IMR-90 (cell line): ENCODE results near the gene CPAMD8.

Experiments
- BHLHE40 ChIP-seq: fragments of 150-350 bp; IDR thresholded peaks from 2 replicates; pipeline ENCODE4 v1.6.1; 2016; ENCODE audit warnings: mild to moderate bottlenecking, low read depth, low read length
- CEBPB ChIP-seq: IDR thresholded peaks from 2 replicates; pipeline ENCODE4 v1.6.1; 2012; ENCODE audit warnings: low read depth, low read length, improper control_type of control experiment
- FOS ChIP-seq: fragments of 150-350 bp; IDR thresholded peaks from 2 replicates; pipeline ENCODE4 v1.6.1; 2016; ENCODE audit warnings: low read depth, low read length
- MAZ ChIP-seq: IDR thresholded peaks from 2 replicates; pipeline ENCODE4 v1.6.1; 2012; ENCODE audit warnings: low read depth, mild to moderate bottlenecking, low read length, improper control_type of control experiment, moderate library complexity, borderline replicate concordance
- MXI1 ChIP-seq: IDR thresholded peaks from 2 replicates; pipeline ENCODE4 v1.6.1; 2012; ENCODE audit warnings: low read depth, mild to moderate bottlenecking, low read length, moderate library complexity, borderline replicate concordance
- NFE2L2 ChIP-seq: fragments of 150-350 bp; IDR thresholded peaks from 2 replicates; pipeline ENCODE4 v1.6.1; 2016; ENCODE audit warnings: low read depth, mild to moderate bottlenecking, low read length
- POLR2A ChIP-seq: IDR thresholded peaks from 2 replicates; pipeline ENCODE4 v1.6.1; 2012; ENCODE audit warnings: mild to moderate bottlenecking, low read depth, low read length
- RAD21 ChIP-seq: IDR thresholded peaks from 2 replicates; pipeline ENCODE4 v1.6.1; 2012; ENCODE audit warnings: low read length, improper control_type of control experiment
- RCOR1 ChIP-seq: IDR thresholded peaks from 2 replicates; pipeline ENCODE4 v1.6.1; 2012; ENCODE audit warnings: mild to moderate bottlenecking, low read length, improper control_type of control experiment; ENCODE audit not compliant: insufficient replicate concordance
- RFX5 ChIP-seq: IDR thresholded peaks from 2 replicates; pipeline ENCODE4 v1.8.0; 2012; ENCODE audit warnings: low read depth, mild to moderate bottlenecking, low read length, moderate library complexity
- SMC3 ChIP-seq: fragments of 150-350 bp; IDR thresholded peaks from 2 replicates; pipeline ENCODE4 v1.6.1; 2016; ENCODE audit warnings: low read depth, mild to moderate bottlenecking, antibody characterized with exemption, low read length, moderate library complexity
- TF ChIP-seq, protein P1 (sequence below): conservative IDR thresholded peaks from 2 replicates; pipeline ENCODE4 v1.5.1; 2012; ENCODE audit warnings: mild to moderate bottlenecking, low read depth, low read length, improper control_type of control experiment
- TF ChIP-seq, protein P2 (sequence below): fragments of 150-350 bp; IDR thresholded peaks from 2 replicates; pipeline ENCODE4 v1.6.1; 2016; ENCODE audit warnings: low read depth, mild to moderate bottlenecking, low read length, moderate library complexity, borderline replicate concordance
- TF ChIP-seq, protein P3 (sequence below): fragments of 150-350 bp; IDR thresholded peaks from 2 replicates; pipeline ENCODE4 v1.6.1; 2017; ENCODE audit warnings: mild to moderate bottlenecking, antibody characterized with exemption, low read length, low read depth

DNA sequence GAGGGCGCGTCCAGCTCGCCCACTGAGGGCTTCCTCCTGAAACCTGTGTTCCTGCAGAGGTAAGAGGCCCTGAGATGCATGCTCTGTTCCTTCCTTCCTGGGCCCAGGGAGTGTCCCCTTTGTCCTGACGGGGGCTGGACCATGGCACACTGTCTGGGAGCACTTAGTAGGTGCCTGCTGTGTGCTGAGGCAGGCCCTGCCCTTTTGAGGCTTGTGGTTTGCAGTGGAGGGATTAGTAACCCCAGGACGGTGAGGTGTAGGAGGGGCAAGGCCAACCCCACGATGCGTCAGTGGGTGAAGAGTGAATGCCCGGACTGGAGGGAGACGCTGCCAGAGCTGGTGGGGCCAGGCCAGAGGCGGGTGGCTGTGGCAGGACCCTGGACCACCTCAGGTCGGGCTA is 149.0 kb downstream of the CPAMD8 start:
- TF ChIP-seq, protein P1, sequence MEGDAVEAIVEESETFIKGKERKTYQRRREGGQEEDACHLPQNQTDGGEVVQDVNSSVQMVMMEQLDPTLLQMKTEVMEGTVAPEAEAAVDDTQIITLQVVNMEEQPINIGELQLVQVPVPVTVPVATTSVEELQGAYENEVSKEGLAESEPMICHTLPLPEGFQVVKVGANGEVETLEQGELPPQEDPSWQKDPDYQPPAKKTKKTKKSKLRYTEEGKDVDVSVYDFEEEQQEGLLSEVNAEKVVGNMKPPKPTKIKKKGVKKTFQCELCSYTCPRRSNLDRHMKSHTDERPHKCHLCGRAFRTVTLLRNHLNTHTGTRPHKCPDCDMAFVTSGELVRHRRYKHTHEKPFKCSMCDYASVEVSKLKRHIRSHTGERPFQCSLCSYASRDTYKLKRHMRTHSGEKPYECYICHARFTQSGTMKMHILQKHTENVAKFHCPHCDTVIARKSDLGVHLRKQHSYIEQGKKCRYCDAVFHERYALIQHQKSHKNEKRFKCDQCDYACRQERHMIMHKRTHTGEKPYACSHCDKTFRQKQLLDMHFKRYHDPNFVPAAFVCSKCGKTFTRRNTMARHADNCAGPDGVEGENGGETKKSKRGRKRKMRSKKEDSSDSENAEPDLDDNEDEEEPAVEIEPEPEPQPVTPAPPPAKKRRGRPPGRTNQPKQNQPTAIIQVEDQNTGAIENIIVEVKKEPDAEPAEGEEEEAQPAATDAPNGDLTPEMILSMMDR: no peak
- TF ChIP-seq BHLHE40 (no peak), POLR2A (no peak), SMC3 (no peak), CEBPB (no peak), RAD21 (no peak), MAZ (no peak), FOS (no peak), RFX5 (no peak), RCOR1 (no peak), NFE2L2 (no peak), MXI1 (no peak)
- TF ChIP-seq, protein P2, sequence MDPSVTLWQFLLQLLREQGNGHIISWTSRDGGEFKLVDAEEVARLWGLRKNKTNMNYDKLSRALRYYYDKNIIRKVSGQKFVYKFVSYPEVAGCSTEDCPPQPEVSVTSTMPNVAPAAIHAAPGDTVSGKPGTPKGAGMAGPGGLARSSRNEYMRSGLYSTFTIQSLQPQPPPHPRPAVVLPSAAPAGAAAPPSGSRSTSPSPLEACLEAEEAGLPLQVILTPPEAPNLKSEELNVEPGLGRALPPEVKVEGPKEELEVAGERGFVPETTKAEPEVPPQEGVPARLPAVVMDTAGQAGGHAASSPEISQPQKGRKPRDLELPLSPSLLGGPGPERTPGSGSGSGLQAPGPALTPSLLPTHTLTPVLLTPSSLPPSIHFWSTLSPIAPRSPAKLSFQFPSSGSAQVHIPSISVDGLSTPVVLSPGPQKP: no peak
- TF ChIP-seq, protein P3, sequence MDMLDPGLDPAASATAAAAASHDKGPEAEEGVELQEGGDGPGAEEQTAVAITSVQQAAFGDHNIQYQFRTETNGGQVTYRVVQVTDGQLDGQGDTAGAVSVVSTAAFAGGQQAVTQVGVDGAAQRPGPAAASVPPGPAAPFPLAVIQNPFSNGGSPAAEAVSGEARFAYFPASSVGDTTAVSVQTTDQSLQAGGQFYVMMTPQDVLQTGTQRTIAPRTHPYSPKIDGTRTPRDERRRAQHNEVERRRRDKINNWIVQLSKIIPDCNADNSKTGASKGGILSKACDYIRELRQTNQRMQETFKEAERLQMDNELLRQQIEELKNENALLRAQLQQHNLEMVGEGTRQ: no peak
